GM18505 (cell line): ENCODE results near the gene HIVEP1.

ENCODE experiments used
- ATAC-seq: cut with Tn5 transposase; IDR thresholded peaks from one replicate; pipeline ENCODE4 v1.9.1; 2021; ENCODE audit not compliant: unreplicated experiment
- POLR2A ChIP-seq: IDR thresholded peaks from 4 replicates; pipeline ENCODE4 v1.6.1; 2011; ENCODE audit warnings: borderline replicate concordance; ENCODE audit not compliant: insufficient read depth, insufficient read length; ENCODE audit errors: extremely low read depth

The HIVEP1 gene

GRCh38 chr6:12012038-12012557 lies at the start of gene HIVEP1:
Gene HIVEP1, plus strand, starts transcription at chr6:12012312. Its CDS starts 3,317 bp downstream, at chr6:12015629.
- TF ChIP-seq POLR2A, result no peak
- no peak for ATAC-seq

GRCh38 chr6:11963756-11964500 lies 48.2 kb upstream of the HIVEP1 start:
- TF ChIP-seq POLR2A, result no peak
- no peak for ATAC-seq

DNA sequence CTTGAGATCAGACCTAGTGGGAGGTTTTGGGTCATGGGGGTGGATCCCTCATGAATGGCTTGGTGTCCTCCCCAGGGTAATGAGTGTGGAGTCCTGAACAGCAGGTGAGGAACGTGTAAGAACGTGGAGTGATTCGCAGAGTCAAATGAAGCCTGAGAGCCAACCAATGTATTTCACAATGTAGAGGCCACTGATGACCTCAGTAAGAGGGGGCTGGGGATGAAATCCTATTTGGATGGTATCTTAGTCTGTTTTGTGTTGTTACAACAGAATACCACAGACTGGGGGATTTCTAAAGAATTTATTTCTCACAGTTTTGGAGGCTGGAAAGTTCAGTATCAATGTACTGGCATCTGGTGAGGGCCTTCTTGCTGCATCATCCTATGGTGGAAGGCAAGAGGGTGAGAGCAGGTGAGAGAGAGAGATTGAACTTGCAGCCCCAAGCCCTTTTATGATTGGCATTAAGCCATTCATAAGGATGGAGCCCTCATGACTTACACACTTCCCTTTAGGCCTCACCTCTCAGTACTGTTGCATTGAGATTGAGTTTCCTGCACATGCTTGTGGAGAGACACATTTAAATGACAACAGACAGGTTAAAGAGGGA lies 47.3 kb upstream of the HIVEP1 start:
- no peak for ATAC-seq
- no peak for TF ChIP-seq POLR2A

- TF ChIP-seq POLR2A, result no peak
- ATAC-seq, result no peak
These were observed 46.6 kb upstream of the HIVEP1 start for GRCh38 chr6:11965499-11965898.

DNA sequence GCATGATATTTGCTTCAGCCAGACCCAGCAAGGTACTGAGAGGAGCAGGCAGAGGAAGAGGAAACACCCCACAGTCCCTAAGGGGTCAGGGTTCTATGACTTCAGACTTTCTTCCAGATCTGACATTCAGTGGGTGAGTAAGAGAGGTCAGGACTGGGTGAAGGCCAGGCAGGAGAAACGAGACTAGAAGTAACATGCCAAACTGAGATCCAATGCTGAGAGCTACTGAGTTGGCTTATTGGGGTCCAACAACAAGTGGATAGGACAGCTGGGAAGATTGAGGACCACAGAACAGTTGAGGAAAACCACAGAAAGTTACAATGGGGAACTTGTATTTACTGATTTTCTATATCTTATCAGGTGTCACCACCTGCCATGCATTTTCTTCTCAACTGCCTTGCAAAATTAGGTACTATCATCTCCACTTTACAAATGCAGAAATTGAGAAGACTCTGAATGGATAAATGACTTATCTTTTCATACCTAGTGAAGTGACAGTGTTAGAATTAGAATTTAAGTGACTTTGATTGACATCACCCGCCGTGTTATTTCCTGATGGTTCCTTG lies 43.8 kb upstream of the HIVEP1 start:
- no peak for TF ChIP-seq POLR2A
- ATAC-seq, result no peak

GRCh38 chr6:11969092-11969491 lies 43.0 kb upstream of the HIVEP1 start:
- ATAC-seq, result no peak
- TF ChIP-seq POLR2A, result no peak

GRCh38 chr6:11970114-11970513 lies 42.0 kb upstream of the HIVEP1 start:
- no peak for ATAC-seq
- TF ChIP-seq POLR2A, result no peak

DNA sequence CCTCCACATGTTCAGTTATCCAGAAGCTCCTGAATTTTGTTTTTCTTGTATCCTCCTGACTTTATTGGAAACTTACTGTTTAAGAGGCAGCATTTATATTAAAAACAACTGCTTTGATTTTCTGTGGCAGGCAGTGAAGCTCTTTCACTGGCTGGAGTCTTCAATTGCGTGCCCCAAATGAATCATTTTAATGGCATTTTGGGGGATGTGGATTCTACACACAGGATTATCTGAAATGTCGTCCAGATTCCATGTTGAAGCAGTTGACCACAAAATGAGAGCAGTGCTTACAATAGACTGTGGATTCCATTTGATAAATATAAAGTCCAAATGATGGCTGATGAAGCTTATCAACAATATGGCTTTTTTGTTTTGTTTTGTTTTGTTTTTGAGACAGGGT lies 41.0 kb upstream of the HIVEP1 start:
- TF ChIP-seq POLR2A, result no peak
- ATAC-seq, result no peak

DNA sequence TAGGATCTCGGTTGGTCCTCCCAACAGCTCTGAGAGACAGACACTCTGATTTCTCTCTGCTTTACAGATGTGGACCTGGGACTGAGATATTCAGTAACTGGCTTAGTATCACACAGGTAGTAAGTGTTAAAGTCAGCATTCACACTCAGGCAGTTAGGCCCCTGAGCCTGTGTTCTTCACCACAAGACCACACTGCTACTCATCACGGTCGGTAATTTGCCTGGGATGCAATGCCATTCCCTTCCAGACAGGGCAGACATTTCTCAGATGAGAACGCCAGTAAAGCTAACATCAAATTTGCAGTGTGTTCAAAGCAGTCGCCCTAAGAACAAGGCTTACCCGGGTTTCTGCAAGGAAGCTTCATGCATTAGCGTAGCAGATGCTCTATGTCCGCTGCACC lies 39.8 kb upstream of the HIVEP1 start:
- no peak for TF ChIP-seq POLR2A

GRCh38 chr6:11972806-11973205 lies 39.3 kb upstream of the HIVEP1 start:
- no peak for TF ChIP-seq POLR2A

More for the DNA sequence above, 39.8 kb upstream of the HIVEP1 start:
- no peak for ATAC-seq

GRCh38 chr6:11973238-11973637 lies 38.9 kb upstream of the HIVEP1 start:
- no peak for TF ChIP-seq POLR2A

More at GRCh38 chr6:11972806-11973205, 39.3 kb upstream of the HIVEP1 start:
- no peak for ATAC-seq

GRCh38 chr6:11974089-11974488 lies 38.0 kb upstream of the HIVEP1 start:
- no peak for ATAC-seq
- no peak for TF ChIP-seq POLR2A

More at GRCh38 chr6:11973238-11973637, 38.9 kb upstream of the HIVEP1 start:
- no peak for ATAC-seq

- peak; percentile 21 for TF ChIP-seq POLR2A
- ATAC-seq, result peak; percentile 94
These were observed 36.6 kb upstream of the HIVEP1 start for GRCh38 chr6:11975353-11975977.
